Measurements from ENCODE around the gene DIP2C. TPM values are rescaled to one million over a fixed set of nuclear protein-coding genes. Genes with fewer than 3 reads are reported as not detected.

The DIP2C gene
- total and polyA plus RNA-seq, 2 experiments from 2014 or later, result 9.1 to 15.8 TPM

- no peak for TF ChIP-seq CTCF (IDR thresholded peaks at IDR 0.05; ENCODE audit: low read depth, low read length)
- Histone ChIP-seq H3K4me3 (no peak overlapping the region), H3K27me3 (no peaks in the 10 kb centered on the region), H3K27ac (no peak overlapping the region), H3K9me3 (ENCODE audit: low read depth) (no peaks in the 10 kb centered on the region), H3K4me1 (ENCODE audit: low read depth) (peaks cover 4% of the 10 kb centered on the region), H3K36me3 (no peaks in the 10 kb centered on the region)
- peak in 1 of 2 donors; percentile 39 for DNase-seq (ENCODE audit: low read depth in 1 of 2, low spot score in 1 of 2)
Observed at GRCh38 chr10:227014-227413, 462.5 kb downstream of the DIP2C start.

GRCh38 chr10:226018-226417 is 463.4 kb downstream of the DIP2C start:
- DNase-seq (ENCODE audit: low read depth in 1 of 2, low spot score in 1 of 2), result no peak
- no peak for TF ChIP-seq CTCF (IDR thresholded peaks at IDR 0.05; ENCODE audit: low read depth, low read length)
- H3K27ac ChIP-seq, result no peak overlapping the region
- H3K27me3 ChIP-seq, result no peaks in the 10 kb centered on the region
- H3K9me3 ChIP-seq (ENCODE audit: low read depth), result no peaks in the 10 kb centered on the region
- H3K36me3 ChIP-seq, result no peaks in the 10 kb centered on the region
- no peak overlapping the region for H3K4me3 ChIP-seq
- no peaks in the 10 kb centered on the region for H3K4me1 ChIP-seq (ENCODE audit: low read depth)

- no peaks in the 10 kb centered on the region for H3K4me1 ChIP-seq (ENCODE audit: low read depth)
- TF ChIP-seq CTCF (IDR thresholded peaks at IDR 0.05; ENCODE audit: low read depth, low read length), result no peak
- no peaks in the 10 kb centered on the region for H3K9me3 ChIP-seq (ENCODE audit: low read depth)
- no peaks in the 10 kb centered on the region for H3K36me3 ChIP-seq
- no peaks in the 10 kb centered on the region for H3K27me3 ChIP-seq
- no peak overlapping the region for H3K27ac ChIP-seq
- H3K4me3 ChIP-seq, result no peak overlapping the region
- no peak for DNase-seq (ENCODE audit: low read depth in 1 of 2, low spot score in 1 of 2)
Observed at GRCh38 chr10:224571-224970, 464.9 kb downstream of the DIP2C start.

Other genes starting within 250 kb of the DIP2C start
- gene LARP4B, start 242.0 kb upstream of the DIP2C start, total RNA-seq, result 35.3 and 36.2 TPM in 2 replicates
- gene LARP4B, start 242.0 kb upstream of the DIP2C start, polyA plus RNA-seq, result 23.4 and 43.2 TPM in 2 replicates